A549 (cell line): Measurements from ENCODE around the gene ISG15. TPM values are rescaled to one million over a fixed set of nuclear protein-coding genes. Genes with fewer than 3 reads are reported as not detected.

ENCODE experiments used
- ATAC-seq, 2 experiments: fragments of 200-7000 bp in 1 of 2; fragments of >200 bp in 1 of 2; cut with Nextera tagmentation in 1 of 2; cut with Tn5 transposase in 1 of 2; 3 replicates each; pipeline versions ENCODE4 v1.8.0 to v1.9.1; 2018 to 2020; ENCODE audit warnings: mild to moderate bottlenecking in 1 of 2, moderate library complexity in 1 of 2
- CTCF ChIA-PET: fragments of 300-600 bp; sonication (Branson Sonifier 250); formaldehyde crosslinking; extraction: SDS; loops from one replicate; lab custom pipeline; 2021; ENCODE audit warnings: antibody characterized with exemption, inconsistent platforms; lab: Yijun Ruan, JAX
- POLR2A ChIA-PET: fragments of 350-600 bp; formaldehyde crosslinking; extraction: SDS; loops from one replicate; lab custom pipeline; 2021; ENCODE audit warnings: antibody characterized with exemption, inconsistent platforms; lab: Yijun Ruan, JAX
- DNase-seq, 2 experiments: peaks; one replicate each; pipeline versions ENCODE4 v3.0.0 to v3.0.0-alpha.2; 2011 to 2016; ENCODE audit warnings: low read depth in 1 of 2, low spot score in 1 of 2
- FAIRE-seq: peaks from 2 replicates; lab custom pipeline; 2011; peaks lifted over from hg19 to GRCh38; lab: Jason Lieb, UNC
- H3K27ac ChIP-seq, 2 experiments: fragments of >200 bp; sonication (Bioruptor Twin); formaldehyde crosslinking; 3 replicates each; pipeline ENCODE4 v1.5.1; 2016 to 2017
- H3K4me1 ChIP-seq: fragments of >200 bp; sonication (Bioruptor Twin); formaldehyde crosslinking; 3 replicates; pipeline ENCODE4 v1.6.1; 2016
- H3K4me2 ChIP-seq: fragments of >200 bp; sonication (Bioruptor Twin); formaldehyde crosslinking; 3 replicates; pipeline ENCODE4 v1.6.1; 2016
- H3K4me3 ChIP-seq: fragments of >200 bp; sonication (Bioruptor Twin); formaldehyde crosslinking; 3 replicates; pipeline ENCODE4 v1.5.1; 2016
- H3K9me3 ChIP-seq: fragments of >200 bp; sonication (Bioruptor Twin); formaldehyde crosslinking; 3 replicates; pipeline ENCODE4 v1.6.1; 2016
- CBX2 ChIP-seq: fragments of 200-600 bp; sonication (generic); IDR thresholded peaks from 2 replicates; pipeline ENCODE4 v1.6.1; 2016; ENCODE audit warnings: low read depth, mild to moderate bottlenecking, borderline replicate concordance
- CBX8 ChIP-seq: fragments of 200-600 bp; sonication (generic); IDR thresholded peaks from 2 replicates; pipeline ENCODE4 v1.6.1; 2016
- CHD2 ChIP-seq: fragments of 150-350 bp; IDR thresholded peaks from 2 replicates; pipeline ENCODE4 v1.6.1; 2014; ENCODE audit warnings: low read length; ENCODE audit not compliant: partially characterized antibody
- EHMT2 ChIP-seq: fragments of 200-600 bp; sonication (generic); IDR thresholded peaks from 2 replicates; pipeline ENCODE4 v1.6.1; 2016; ENCODE audit warnings: antibody characterized with exemption, low read depth, mild to moderate bottlenecking, moderate library complexity
- FOXS1 ChIP-seq: fragments of 250-450 bp; sonication (Bioruptor Pico); IDR thresholded peaks from 2 replicates; pipeline ENCODE4 v1.5.0; 2020; ENCODE audit warnings: mild to moderate bottlenecking, moderate library complexity
- HDAC2 ChIP-seq: fragments of 200-600 bp; sonication (generic); IDR thresholded peaks from 2 replicates; pipeline ENCODE4 v1.6.1; 2016
- HOXB5 ChIP-seq: fragments of 250-450 bp; sonication (Bioruptor Pico); IDR thresholded peaks from 2 replicates; pipeline ENCODE4 v1.5.0; 2020; ENCODE audit warnings: mild to moderate bottlenecking, moderate library complexity
- JUN ChIP-seq, 2 experiments: fragments of >200 bp; sonication (Bioruptor Twin); formaldehyde crosslinking; IDR thresholded peaks; 2 replicates in 1 of 2; 3 replicates in 1 of 2; pipeline ENCODE4 v1.6.1; 2016 to 2017
- KDM5A ChIP-seq: fragments of 200-600 bp; sonication (generic); IDR thresholded peaks from 2 replicates; pipeline ENCODE4 v1.6.1; 2016; ENCODE audit warnings: antibody characterized with exemption, mild to moderate bottlenecking
- MAZ ChIP-seq: fragments of 150-350 bp; IDR thresholded peaks from 2 replicates; pipeline ENCODE4 v1.6.1; 2014; ENCODE audit warnings: antibody characterized with exemption, low read depth, low read length, borderline replicate concordance
- NFE2L2 ChIP-seq: fragments of 150-350 bp; conservative IDR thresholded peaks from 2 replicates; pipeline ENCODE4 v1.6.1; 2014; ENCODE audit warnings: low read length
- NPAS2 ChIP-seq: fragments of 250-450 bp; sonication (Bioruptor Pico); IDR thresholded peaks from 2 replicates; pipeline ENCODE4 v1.8.0; 2022; ENCODE audit warnings: mild to moderate bottlenecking, moderate library complexity, borderline replicate concordance
- PHF8 ChIP-seq: fragments of 200-600 bp; sonication (generic); IDR thresholded peaks from 2 replicates; pipeline ENCODE4 v1.6.1; 2016; ENCODE audit warnings: low read depth, mild to moderate bottlenecking, antibody characterized with exemption, moderate library complexity, borderline replicate concordance
- POLR2A ChIP-seq: IDR thresholded peaks from 2 replicates; pipeline ENCODE4 v1.6.1; 2012; ENCODE audit warnings: mild to moderate bottlenecking, low read length
- POLR2AphosphoS2 ChIP-seq: conservative IDR thresholded peaks from 2 replicates; pipeline ENCODE4 v1.6.1; 2012; ENCODE audit warnings: low read length, improper control_type of control experiment, inconsistent platforms
- RARB ChIP-seq: fragments of 250-450 bp; sonication (Bioruptor Pico); IDR thresholded peaks from 2 replicates; pipeline ENCODE4 v1.8.0; 2021; ENCODE audit warnings: mild to moderate bottlenecking, moderate library complexity
- RFX5 ChIP-seq: fragments of 450-650 bp; IDR thresholded peaks from 2 replicates; pipeline ENCODE4 v1.7.1; 2014; ENCODE audit warnings: antibody characterized with exemption, mild to moderate bottlenecking, moderate library complexity
- RNF2 ChIP-seq: fragments of 200-600 bp; sonication (generic); IDR thresholded peaks from 2 replicates; pipeline ENCODE4 v1.6.1; 2016; ENCODE audit warnings: low read depth, mild to moderate bottlenecking, antibody characterized with exemption, moderate library complexity, borderline replicate concordance
- SMC3 ChIP-seq: fragments of >200 bp; sonication (Bioruptor Twin); formaldehyde crosslinking; IDR thresholded peaks from 3 replicates; pipeline ENCODE4 v1.6.1; 2018; ENCODE audit warnings: inconsistent platforms
- ZC3H11A ChIP-seq: fragments of 450-650 bp; IDR thresholded peaks from 2 replicates; pipeline ENCODE4 v1.6.1; 2014; ENCODE audit warnings: antibody characterized with exemption, mild to moderate bottlenecking
- ZFP36 ChIP-seq: fragments of 450-650 bp; IDR thresholded peaks from 2 replicates; pipeline ENCODE4 v1.6.1; 2014; ENCODE audit warnings: borderline replicate concordance; ENCODE audit not compliant: partially characterized antibody
- ZSCAN20 ChIP-seq: fragments of 250-450 bp; sonication (Bioruptor Pico); IDR thresholded peaks from 2 replicates; pipeline ENCODE4 v1.8.0; 2022; ENCODE audit warnings: mild to moderate bottlenecking, moderate library complexity
- WGBS: methylation state at CpG from one replicate; pipeline ENCODE4 v1.1.6; 2017; ENCODE audit errors: missing lambda C conversion rate; 5-methylcytosine and 5-hydroxymethylcytosine counted together
- polyA plus RNA-seq, 4 experiments: library from polyadenylated mRNA; depleted of rRNA in 3 of 4; stranded (reverse); fragments of >200 nt; fragmentation: RNase III in 1 of 4; extraction: RNeasy Plus Mini Kit Qiagen cat#74134 plus additional on column Dnase treatment in 1 of 4; gene quantifications; 2 replicates in 3 of 4; 3 replicates in 1 of 4; pipeline ENCODE4 v1.2.3, GENCODE V29; 2011 to 2017
- TF ChIP-seq, protein P1 (sequence below): fragments of >200 bp; sonication (Bioruptor Twin); formaldehyde crosslinking; IDR thresholded peaks from 3 replicates; pipeline ENCODE4 v1.5.1; 2016
- TF ChIP-seq, protein P2 (sequence below): IDR thresholded peaks from 2 replicates; pipeline ENCODE4 v1.6.1; 2012; ENCODE audit warnings: low read depth, borderline replicate concordance
- TF ChIP-seq, protein P3 (sequence below): fragments of >200 bp; sonication (Bioruptor Twin); formaldehyde crosslinking; IDR thresholded peaks from 2 replicates; pipeline ENCODE4 v1.6.1; 2016
- TF ChIP-seq, protein P4 (sequence below): fragments of 450-650 bp; IDR thresholded peaks from 2 replicates; pipeline ENCODE4 v1.6.1; 2014; ENCODE audit warnings: antibody characterized with exemption

Gene ISG15
- polyA plus RNA-seq, 2 of the 4 experiments (the other 2 are of a cell fraction), result 4.6 to 11.2 TPM

DNA sequence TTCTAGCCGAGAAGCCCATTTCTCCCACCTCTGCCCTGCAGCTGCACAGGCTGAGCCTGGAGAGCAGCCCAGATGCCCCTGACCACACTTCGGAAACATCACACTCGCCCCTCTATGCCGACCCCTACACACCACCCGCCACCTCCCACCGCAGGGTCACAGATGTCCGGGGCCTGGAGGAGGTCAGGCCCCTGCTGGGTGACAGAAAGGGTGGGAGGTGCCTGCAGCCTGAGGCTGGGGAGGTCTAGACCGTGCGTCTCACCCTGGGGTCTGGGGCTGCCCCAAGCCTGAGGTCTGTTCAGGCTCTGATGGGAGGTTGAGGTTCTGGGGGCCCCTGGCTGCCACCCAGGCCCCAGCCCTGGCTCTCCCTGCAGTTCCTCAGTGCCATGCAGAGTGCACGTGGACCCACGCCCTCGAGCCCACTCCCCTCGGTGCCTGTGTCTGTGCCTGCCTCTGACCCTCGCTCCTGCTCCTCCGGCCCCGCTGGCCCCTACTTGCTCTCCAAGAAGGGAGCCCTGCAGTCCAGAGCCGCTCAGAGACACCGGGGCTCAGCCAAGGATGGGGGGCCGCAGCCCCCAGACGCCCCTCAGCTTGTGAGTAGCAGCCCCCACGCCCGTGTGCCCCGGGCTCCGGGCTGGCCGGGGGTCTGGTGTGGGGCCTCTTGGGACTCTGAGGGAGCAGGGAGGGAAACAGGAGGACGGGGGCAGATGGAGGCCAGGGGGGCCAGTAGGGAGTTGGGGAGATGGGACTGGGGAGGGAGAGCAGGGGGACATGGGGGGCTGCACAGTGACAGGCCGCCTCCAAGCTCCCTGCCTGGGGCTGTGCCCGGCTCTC, 39.6 kb upstream of the ISG15 start:
- CTCF ChIA-PET, result interaction anchor here (2.7 to 3.7 kb wide), 2 partner anchors 33 to 69 kb away, joined by 11 to 26 read pairs; no protein-coding TSS in a partner anchor
- DNase-seq (no peak), FAIRE-seq (no peak)
- Histone ChIP-seq H3K4me1 (peaks cover 7% of the 10 kb centered on the region; the same call in 1 of the 3 replicates), H3K27ac (no peak overlapping the region), H3K9me3 (no peaks in the 10 kb centered on the region), H3K4me3 (no peak overlapping the region)
- TF ChIP-seq, protein P1, sequence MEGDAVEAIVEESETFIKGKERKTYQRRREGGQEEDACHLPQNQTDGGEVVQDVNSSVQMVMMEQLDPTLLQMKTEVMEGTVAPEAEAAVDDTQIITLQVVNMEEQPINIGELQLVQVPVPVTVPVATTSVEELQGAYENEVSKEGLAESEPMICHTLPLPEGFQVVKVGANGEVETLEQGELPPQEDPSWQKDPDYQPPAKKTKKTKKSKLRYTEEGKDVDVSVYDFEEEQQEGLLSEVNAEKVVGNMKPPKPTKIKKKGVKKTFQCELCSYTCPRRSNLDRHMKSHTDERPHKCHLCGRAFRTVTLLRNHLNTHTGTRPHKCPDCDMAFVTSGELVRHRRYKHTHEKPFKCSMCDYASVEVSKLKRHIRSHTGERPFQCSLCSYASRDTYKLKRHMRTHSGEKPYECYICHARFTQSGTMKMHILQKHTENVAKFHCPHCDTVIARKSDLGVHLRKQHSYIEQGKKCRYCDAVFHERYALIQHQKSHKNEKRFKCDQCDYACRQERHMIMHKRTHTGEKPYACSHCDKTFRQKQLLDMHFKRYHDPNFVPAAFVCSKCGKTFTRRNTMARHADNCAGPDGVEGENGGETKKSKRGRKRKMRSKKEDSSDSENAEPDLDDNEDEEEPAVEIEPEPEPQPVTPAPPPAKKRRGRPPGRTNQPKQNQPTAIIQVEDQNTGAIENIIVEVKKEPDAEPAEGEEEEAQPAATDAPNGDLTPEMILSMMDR, result no peak
- TF ChIP-seq ZSCAN20 (CRISPR knock-in tag), result no peak
- TF ChIP-seq ZFP36, result no peak
- no peak for TF ChIP-seq MAZ
- TF ChIP-seq KDM5A, result no peak
- TF ChIP-seq, protein P2, sequence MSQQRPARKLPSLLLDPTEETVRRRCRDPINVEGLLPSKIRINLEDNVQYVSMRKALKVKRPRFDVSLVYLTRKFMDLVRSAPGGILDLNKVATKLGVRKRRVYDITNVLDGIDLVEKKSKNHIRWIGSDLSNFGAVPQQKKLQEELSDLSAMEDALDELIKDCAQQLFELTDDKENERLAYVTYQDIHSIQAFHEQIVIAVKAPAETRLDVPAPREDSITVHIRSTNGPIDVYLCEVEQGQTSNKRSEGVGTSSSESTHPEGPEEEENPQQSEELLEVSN, result no peak
- no peak for TF ChIP-seq ZC3H11A
- TF ChIP-seq RFX5, result no peak
- no peak for TF ChIP-seq FOXS1
- no peak for TF ChIP-seq JUN (IDR thresholded peaks at IDR 0.05)
- no peak for TF ChIP-seq CBX8
- no peak for TF ChIP-seq POLR2AphosphoS2
- TF ChIP-seq CBX2, result no peak
- TF ChIP-seq CHD2, result no peak
- TF ChIP-seq, protein P3, sequence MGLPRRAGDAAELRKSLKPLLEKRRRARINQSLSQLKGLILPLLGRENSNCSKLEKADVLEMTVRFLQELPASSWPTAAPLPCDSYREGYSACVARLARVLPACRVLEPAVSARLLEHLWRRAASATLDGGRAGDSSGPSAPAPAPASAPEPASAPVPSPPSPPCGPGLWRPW, result no peak
- no peak for TF ChIP-seq HOXB5 (CRISPR knock-in tag)
- no peak for TF ChIP-seq HDAC2
- no peak for TF ChIP-seq POLR2A
- TF ChIP-seq, all 56 proteins: peak for 0
- H3K4me2 ChIP-seq, result no peak overlapping the region
- POLR2A ChIA-PET, result no interaction called here
- no peak for ATAC-seq
- 87% methylated on average over 14 of the region's 28 CpGs for WGBS

DNA sequence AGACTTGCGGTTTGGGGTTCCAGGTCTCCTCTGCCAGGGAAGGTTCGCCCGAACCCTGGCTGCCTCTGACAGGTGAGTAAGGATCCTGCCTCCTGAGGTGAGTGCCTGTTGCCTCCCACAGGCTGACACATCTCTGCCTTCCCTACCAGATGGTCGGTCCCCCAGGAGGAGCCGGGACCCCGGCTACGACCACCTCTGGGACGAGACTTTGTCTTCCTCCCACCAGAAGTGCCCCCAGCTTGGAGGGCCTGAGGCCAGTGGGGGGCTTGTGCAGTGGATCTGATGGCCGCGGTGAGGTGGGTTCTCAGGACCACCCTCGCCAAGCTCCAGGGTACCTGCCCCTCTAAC, 39.0 kb upstream of the ISG15 start:
- CTCF ChIA-PET, result interaction anchor here (0.8 to 3.7 kb wide), 3 partner anchors 34 to 70 kb away, joined by 3 to 26 read pairs (median 11); partner anchors contain the start of gene AGRN
- no peak overlapping the region for H3K27ac ChIP-seq
- 95% methylated on average over 3 of the region's 11 CpGs for WGBS
- POLR2A ChIA-PET, result no interaction called here
- no peak overlapping the region for H3K4me3 ChIP-seq
- H3K4me2 ChIP-seq, result no peak overlapping the region
- H3K9me3 ChIP-seq, result no peaks in the 10 kb centered on the region
- ATAC-seq (no peak), FAIRE-seq (no peak), DNase-seq (no peak)
- TF ChIP-seq SMC3 (no peak), EHMT2 (no peak), RNF2 (no peak), PHF8 (no peak), NFE2L2 (no peak), NPAS2 (CRISPR knock-in tag) (no peak), MAZ (no peak), HDAC2 (no peak), RARB (CRISPR knock-in tag) (no peak)
- TF ChIP-seq, protein P4, sequence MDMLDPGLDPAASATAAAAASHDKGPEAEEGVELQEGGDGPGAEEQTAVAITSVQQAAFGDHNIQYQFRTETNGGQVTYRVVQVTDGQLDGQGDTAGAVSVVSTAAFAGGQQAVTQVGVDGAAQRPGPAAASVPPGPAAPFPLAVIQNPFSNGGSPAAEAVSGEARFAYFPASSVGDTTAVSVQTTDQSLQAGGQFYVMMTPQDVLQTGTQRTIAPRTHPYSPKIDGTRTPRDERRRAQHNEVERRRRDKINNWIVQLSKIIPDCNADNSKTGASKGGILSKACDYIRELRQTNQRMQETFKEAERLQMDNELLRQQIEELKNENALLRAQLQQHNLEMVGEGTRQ, result no peak
- peaks cover 7% of the 10 kb centered on the region; the same call in 1 of the 3 replicates for H3K4me1 ChIP-seq
